Middle frontal gyrus (tissue), 1 donor: ENCODE data around the gene USH2A.

Experiments
- DNase-seq: peaks from one replicate; pipeline ENCODE4 v3.0.0-alpha.2; 2015; ENCODE audit warnings: low spot score; ENCODE audit errors: extremely low spot score

USH2A gene

DNA sequence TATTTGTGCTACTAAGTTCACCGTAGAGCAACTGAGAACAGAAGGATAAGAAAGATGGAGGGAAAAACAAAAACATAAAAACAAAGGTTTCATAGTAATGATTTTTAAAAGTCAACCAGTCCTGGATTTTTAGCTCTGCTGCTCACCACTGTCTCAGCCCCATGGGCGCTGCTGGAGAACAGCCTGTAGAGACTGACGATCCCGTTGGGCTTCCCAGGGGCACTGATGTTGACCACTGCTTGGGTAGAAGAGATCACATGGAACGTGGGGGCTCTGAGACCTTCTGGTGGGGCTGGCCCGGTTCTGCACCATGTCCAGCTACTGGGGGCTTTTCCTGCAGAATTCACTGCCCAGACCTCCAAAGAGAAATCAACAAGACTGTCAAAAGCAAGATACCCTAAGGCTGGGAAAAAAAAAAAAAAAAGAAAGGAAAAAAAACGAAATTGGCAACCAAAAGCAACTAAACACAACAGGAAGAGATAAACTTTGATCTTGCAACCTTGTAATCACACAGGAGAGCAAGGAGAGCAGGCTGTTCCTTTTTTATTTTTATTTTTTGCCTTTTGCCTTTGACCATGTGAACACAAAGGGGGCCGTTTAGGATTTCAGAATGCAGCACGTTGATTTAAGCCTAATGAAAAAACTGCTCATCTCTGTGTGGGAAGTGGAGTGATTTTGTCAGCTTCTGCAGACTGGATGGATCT, 772.6 kb downstream of the USH2A start:
- no peak for DNase-seq

DNA sequence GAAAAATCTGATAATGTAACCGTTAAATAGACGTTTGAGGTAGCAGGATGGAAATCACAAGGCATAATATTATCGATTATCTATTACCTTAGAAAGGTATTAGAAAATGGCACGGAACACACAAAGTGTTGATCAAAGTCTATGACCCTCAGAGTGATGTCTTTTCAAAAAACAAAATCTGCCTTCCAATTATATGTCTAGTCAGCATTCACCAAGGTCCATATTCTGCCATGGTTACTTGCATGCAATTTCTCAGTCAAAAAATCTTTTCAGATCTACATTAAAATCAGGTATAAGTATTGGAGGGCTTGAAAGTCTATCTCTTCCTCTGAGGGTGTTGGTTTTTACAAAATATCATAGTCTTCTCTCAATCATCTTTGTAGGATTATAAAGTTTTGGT, 774.3 kb downstream of the USH2A start:
- no peak for DNase-seq

DNA sequence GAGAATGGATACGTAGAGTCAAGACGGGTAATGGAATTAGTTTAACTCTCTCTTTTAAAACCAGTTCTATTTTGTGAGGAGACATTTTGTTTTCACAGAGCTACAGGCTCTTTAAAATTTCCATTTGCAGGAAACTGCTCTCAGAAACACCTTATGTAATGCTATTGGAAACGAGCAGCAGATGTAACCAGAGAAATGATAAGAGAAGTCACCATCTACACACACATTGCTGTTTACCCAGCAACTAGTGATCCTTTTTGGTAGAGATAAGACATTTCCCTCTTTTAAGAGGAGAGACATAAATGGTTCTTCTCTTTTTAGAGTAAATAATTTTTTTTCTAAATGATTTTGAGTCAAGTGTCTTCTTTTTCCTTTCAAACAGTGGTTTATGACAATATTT, 775.5 kb downstream of the USH2A start:
- DNase-seq = no peak

GRCh38 chr1:215645861-215646260, 777.4 kb downstream of the USH2A start:
- no peak for DNase-seq

DNA sequence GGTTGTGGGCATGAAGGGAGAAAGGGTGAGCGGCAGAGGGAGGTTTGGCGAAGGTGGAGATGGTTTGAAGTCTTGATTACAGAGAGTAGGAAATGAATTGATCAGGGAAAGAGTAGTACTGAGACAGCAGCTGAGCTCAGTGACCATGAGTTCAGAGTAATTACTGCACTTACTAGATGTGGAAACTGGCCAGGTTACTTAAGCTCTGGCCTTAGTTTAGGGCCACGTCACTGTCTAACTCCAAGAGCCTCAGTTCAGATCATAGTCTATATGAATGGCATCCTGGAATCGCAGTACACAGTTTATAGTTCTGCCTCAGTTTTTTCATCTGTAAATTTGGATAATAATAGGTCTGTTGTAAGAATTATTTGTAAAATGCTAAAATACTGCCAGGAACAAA, 778.1 kb downstream of the USH2A start:
- no peak for DNase-seq

DNA sequence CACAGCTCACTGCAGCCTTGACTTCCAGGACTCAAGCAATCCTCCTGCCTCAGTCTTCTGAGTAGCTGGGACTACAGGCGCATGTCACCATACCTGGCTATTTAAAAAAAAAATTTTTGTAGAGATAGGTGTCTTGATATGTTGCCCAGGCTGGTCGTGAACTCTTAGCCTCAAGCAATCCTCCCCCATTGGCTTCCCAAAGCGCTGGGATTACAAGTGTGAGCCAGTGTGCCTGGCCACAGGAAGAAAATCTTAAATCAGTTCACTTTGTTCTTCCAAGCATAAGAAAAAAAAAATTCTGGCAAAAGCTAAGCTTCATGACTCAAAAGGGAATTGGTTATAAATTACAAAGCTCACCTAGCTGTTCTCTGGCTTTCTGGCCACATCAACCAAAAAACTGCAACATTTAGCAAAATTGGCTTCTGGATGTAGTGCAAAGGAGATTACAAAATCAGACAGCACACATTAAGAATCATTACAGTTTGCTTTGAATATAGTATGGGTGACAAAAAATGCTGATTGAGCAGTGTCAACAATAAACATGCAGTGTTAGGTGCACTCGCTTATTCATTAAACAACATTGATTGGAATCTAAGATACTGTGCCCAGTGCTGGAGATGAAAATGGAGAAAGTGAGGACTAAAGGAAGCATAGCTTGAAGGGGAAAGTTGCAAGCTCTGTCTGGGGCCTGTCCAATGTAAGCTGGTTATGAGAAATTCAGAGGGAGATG, 779.5 kb downstream of the USH2A start:
- no peak for DNase-seq

DNA sequence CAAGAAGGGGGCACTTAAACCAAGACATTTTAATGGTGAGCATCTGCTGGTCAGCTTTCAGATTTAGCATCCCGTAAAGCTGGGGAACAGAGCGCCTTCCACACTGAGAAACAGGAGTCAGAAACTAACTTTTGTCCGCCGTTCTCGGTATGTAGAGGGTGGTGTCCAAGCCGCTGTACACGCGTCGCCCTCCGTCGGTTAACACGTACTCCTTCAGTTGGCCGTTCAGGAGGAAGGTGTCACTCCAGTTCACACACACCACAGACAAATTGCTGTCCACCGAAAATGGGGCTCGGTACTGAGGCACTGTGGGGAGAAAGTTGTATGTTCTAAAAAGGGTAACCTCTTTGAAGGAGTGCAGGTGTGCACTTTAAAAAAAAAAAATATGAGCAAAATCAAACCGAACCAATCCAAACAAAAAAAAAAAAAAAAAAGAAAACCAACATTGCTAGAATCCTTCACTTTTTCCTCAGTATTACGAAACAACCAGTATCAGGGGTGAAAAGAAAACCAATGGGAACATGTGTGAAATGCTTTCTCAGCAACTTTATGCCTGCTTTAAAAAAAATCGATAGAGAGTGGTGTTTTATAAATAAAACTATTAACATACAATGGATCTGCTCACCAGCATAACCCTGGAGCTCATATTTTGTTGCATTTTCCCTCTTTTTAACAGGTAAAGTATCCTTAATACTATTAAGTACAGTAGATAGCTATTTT, 782.7 kb downstream of the USH2A start:
- no peak for DNase-seq

DNA sequence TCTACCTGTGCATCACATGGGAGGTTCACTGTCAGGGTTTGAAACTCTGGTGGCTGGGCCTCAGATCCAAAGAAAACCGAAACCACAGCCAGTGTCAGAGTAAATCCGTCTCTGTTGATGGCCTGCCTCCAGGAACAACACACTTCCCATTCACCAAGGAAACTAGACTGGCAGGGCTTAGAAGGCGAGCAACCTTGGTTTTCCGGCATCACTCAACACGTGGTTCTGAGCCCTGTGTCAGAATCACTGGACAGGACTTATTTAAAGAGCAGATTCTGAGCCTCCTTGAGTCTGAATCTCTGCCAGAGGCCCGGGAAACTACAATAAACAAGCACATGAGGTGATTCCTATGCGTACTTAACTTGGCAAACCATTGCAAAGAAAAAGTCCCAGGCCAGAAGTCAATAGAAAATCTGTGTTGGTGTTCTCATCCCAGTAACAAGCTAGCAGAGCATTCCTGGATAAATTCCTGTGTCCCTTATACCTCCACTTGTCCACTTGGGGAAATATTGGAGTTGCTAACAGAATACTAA, 786.1 kb downstream of the USH2A start:
- DNase-seq = no peak

DNA sequence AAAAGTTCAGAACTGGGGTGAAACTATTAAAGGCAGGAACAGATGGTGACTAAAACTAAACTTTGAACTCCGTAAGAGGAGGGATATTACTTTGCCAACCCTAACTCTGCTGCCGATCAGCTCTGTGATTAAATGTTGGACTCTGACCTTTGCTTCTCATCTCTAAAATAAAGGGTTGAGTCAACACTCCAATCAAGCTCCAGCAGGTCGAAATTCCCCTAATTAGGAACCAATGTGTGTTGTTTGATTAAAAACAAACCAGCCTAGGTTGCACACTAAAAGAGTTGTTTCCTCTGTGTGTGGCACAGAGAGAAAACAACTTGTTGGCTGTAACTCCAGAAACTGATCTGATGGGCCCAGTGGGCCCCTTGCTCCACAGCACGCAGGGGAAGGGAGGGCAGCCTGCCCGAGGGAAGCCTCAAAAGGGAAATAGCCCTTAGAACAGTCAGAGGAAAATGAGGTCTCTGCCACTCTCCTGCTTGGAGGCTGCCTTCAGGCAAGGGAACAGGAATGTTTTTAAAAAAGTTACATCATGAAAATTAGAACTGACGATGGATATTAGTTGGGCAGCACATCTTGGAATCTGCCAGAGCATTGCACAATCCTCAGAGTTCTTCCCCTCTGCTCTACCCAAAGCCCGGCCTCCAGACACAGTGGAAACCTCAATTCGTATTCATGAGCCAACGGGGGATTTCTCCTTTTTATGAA, 786.8 kb downstream of the USH2A start:
- no peak for DNase-seq

GRCh38 chr1:215635827-215636226, 787.4 kb downstream of the USH2A start:
- DNase-seq = no peak

DNA sequence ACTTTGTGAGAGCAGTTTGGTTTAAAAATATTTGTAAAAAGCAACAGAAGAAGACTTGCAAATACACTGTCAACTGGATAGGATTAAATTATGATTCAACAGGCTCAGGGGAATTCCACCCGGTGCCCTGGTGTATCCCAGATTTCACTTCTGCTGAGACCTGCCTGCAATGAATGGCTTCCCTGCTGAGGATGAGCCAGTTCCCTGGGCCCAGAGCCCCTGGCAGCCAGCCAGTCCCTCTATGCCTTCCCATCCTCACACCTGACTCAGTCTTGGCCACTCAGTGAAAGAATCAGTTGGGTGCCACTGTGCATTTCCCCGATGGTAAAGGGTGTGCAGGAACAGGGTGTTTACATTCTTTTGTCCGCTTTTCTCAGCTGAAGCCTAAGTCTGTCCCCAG, 791.8 kb downstream of the USH2A start:
- DNase-seq = no peak

- no peak for DNase-seq
Measured at GRCh38 chr1:215631040-215631439, 792.2 kb downstream of the USH2A start.

- DNase-seq = no peak
Measured at GRCh38 chr1:215625949-215626348, 797.3 kb downstream of the USH2A start.

DNA sequence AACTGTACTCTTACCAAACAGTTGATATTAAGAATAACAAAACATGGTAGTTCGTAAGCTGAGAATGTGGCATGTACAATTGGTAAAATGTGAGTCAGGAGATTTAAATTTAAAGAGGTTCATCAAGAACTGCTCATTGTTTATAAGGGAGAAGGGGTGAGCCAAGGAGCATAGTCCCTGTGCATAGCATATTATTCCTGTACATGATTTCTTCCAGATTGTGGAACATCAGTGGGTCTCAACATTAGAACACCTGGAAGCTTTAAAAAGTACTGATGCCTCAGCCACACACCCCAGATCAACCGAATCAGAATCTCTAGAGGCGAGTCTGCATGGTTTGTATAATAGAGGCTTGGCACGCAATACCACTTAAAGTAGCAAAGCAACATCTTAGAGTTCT, 800.1 kb downstream of the USH2A start:
- no peak for DNase-seq

DNA sequence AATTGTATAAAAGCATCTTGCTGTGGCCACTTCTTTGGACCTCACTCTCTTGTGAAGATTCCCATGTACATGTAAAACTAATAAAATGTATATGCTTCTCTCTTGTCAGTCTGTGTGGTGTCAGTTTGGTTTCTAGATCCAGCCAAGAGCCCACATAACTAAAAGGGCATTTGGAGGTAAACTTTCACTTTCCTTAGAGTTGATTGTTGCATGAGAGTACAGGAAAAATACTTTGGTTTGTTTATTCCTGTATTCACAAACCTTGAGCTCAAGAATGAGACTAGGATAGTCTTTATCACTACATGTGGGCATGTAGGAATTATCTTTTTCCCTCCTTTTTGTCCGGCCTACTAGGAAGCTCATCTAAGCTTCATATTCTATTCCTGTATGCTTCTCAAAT, 805.3 kb downstream of the USH2A start:
- no peak for DNase-seq

DNA sequence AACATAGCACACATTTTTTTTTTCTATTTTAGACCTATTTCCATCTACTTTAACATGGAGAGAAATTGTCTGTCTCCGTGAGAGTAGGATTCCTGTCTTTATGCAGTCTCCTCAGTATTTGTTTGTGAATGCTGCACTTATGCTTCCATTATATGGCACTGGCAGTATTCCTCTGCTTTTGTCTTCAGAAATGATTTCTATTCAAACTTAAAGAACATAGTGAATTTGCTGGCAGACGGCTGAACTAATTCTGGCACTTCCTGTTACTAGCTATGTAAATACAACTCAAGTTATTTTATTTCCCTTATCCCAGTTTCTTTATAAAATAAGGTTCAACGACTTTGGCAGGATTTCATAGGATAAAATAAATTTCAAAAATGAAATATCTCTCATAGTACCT, 810.9 kb downstream of the USH2A start:
- no peak for DNase-seq

GRCh38 chr1:215608646-215609045, 814.6 kb downstream of the USH2A start:
- DNase-seq = no peak

DNA sequence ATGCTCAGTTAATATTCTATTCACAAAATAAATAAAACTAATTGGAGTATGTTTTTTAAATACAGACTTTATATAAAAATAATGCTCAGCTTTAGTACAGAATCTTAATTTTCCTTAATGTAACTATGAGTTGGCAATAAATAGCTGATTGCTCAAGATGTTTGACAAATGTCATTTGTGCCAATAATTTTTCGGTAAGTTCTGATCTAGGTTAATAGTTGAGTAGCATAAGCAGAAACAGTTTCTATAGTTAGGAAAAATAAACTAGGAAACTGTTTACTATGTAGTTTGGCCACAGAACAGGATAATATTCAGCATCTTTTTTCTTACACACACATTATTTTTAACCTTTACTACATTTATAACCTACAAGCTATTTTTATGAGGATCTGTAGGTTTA, 815.8 kb downstream of the USH2A start:
- DNase-seq = no peak

- no peak for DNase-seq
Measured at GRCh38 chr1:215606564-215607168, 816.6 kb downstream of the USH2A start.

DNA sequence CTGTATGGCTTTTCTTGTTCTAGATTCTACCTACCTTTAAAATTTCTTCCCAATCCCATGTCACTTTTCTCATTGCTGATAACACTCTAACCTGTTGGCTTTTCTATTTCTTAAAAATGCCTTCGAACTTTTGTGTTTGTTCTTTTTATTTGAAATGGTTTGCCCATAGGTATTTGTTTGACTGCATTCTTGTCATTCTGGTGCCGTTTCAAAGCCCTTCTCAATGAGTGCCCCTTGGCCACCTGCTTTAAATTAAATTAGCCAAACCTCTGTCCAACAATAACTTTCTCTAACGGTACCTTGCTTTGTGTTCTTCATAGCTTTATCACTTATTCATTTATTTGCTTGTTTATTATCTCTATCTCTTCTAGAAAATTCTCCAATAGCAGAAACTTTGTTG, 817.2 kb downstream of the USH2A start:
- DNase-seq = no peak

DNA sequence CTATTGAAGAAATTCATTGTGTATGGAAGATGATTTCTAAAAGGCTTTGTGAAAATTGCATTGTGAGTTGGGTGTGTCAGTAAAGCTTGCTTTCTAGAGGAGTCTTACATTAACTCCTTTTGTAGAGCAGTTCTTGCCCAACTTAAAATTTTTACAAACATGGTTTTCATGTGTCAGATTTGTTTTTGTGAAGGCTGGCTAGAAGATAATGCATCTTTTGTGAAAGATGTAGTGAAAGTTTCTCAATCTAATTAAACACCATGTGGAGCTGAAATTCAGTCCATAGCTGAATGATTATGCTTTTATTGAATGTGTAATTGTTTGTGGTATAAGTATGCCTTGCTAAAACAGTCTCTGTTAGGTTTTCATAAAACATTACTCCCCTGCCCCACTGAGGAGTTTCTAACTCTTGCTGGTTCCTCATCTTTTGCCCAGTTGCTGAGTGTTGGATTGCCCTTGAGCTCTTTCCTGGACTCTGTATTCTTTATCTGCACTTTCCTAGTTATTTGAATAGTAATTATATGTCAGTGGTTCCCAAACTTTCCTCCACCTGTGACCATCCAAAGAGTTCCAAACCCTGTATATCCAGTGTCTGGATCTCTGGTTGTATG, 818.1 kb downstream of the USH2A start:
- DNase-seq = no peak
